Spleen (tissue), 7 donors: ENCODE measurements around the gene ABCA7.

Experiments
- CTCF ChIP-seq, 11 experiments: fragments of 200-600 bp in 7 of 11; fragments of 450-650 bp in 4 of 11; sonication (generic) in 4 of 11; IDR thresholded peaks in 8 of 11; conservative IDR thresholded peaks in 3 of 11; 1 replicate in 7 of 11; 2 replicates in 4 of 11; pipeline versions ENCODE4 v1.4.0 to v1.8.0; 2016 to 2021; ENCODE audit warnings: antibody characterized with exemption in 11 of 11, inconsistent platforms in 4 of 11, mild to moderate bottlenecking in 1 of 11
- POLR2A ChIP-seq, 3 donors: fragments of 450-650 bp; IDR thresholded peaks; one replicate each; pipeline ENCODE4 v1.5.1; 2017; ENCODE audit warnings: antibody characterized with exemption in 3 of 3, mild to moderate bottlenecking in 1 of 3
- POLR2AphosphoS5 ChIP-seq, 3 donors: sonication (generic); formaldehyde crosslinking; IDR thresholded peaks; one replicate each; pipeline ENCODE4 v1.5.1; 2017; ENCODE audit warnings: antibody characterized with exemption in 3 of 3
- donor health status: DM: no; HTN: no; CAD: no; lungs with moderate emphysema.
- donor health status: DM: no; HTN: no; CAD: no.
- donor health status: DM: no; HTN: no; CAD: no.

GRCh38 chr19:1066748-1067340 lies 26.9 kb downstream of the ABCA7 start, which contains the start of gene ARHGAP45:
- TF ChIP-seq CTCF (IDR thresholded peaks at IDR 0.05 in 8 of 11, conservative IDR thresholded peaks at IDR 0.05 in 3 of 11) (no peak), POLR2A (IDR thresholded peaks at IDR 0.05) (no peak), POLR2AphosphoS5 (IDR thresholded peaks at IDR 0.05) (peak; percentile 86 to 91 (median 89))
